ENCODE results near the gene GOSR1. TPM values are rescaled to one million over a fixed set of nuclear protein-coding genes. Genes with fewer than 3 reads are reported as not detected.
A peak's percentile ranks its signal among the peaks of the same experiment; 100 is the strongest.
"Not testable (repeated sequence)": the region's sequence is repeated elsewhere in the genome, so short reads cannot be mapped to it uniquely, and the experiment has no call there.

GOSR1 gene
- total RNA-seq, 2 donors from 2014 or later = 25.2 to 33.5 TPM

GRCh38 chr17:30565073-30565935, 88.1 kb downstream of the GOSR1 start:
- Histone ChIP-seq H3K4me3 (no peak overlapping the region), H3K27me3 (no peaks in the 10 kb centered on the region), H3K9me3 (no peaks in the 10 kb centered on the region), H3K36me3 (no peaks in the 10 kb centered on the region), H3K4me1 (no peaks in the 10 kb centered on the region), H3K27ac (no peak overlapping the region)
- TF ChIP-seq CTCF (IDR thresholded peaks at IDR 0.05) = no peak
- DNase-seq (ENCODE audit: low spot score) = peak; percentile 34

- not testable (repeated sequence) for H3K36me3 ChIP-seq, H3K9me3 ChIP-seq, H3K4me1 ChIP-seq, H3K27me3 ChIP-seq, H3K27ac ChIP-seq, H3K4me3 ChIP-seq
- peak; percentile 42 for DNase-seq (ENCODE audit: low spot score)
Observed at GRCh38 chr17:30566104-30566503, 88.9 kb downstream of the GOSR1 start.

GRCh38 chr17:30566516-30567225, 89.5 kb downstream of the GOSR1 start:
- not testable (repeated sequence) for H3K4me3 ChIP-seq; H3K27ac ChIP-seq; H3K9me3 ChIP-seq; H3K4me1 ChIP-seq; H3K36me3 ChIP-seq; DNase-seq (ENCODE audit: low spot score); H3K27me3 ChIP-seq

- Histone ChIP-seq H3K36me3 (no peaks in the 10 kb centered on the region), H3K27ac (no peak overlapping the region), H3K9me3 (no peaks in the 10 kb centered on the region), H3K27me3 (no peaks in the 10 kb centered on the region), H3K4me1 (no peaks in the 10 kb centered on the region), H3K4me3 (no peak overlapping the region)
- no peak for TF ChIP-seq CTCF (IDR thresholded peaks at IDR 0.05)
- DNase-seq (ENCODE audit: low spot score) = peak; percentile 4
Observed at GRCh38 chr17:30567231-30568116, 90.3 kb downstream of the GOSR1 start.

GRCh38 chr17:30568117-30568430, 90.9 kb downstream of the GOSR1 start:
- no peak for TF ChIP-seq CTCF (IDR thresholded peaks at IDR 0.05)
- Histone ChIP-seq H3K4me3 (no peak overlapping the region), H3K9me3 (no peaks in the 10 kb centered on the region), H3K27me3 (no peaks in the 10 kb centered on the region), H3K27ac (no peak overlapping the region), H3K4me1 (no peaks in the 10 kb centered on the region), H3K36me3 (no peaks in the 10 kb centered on the region)
- DNase-seq (ENCODE audit: low spot score) = no peak

GRCh38 chr17:30569531-30570175, 92.4 kb downstream of the GOSR1 start:
- H3K36me3 ChIP-seq; H3K27me3 ChIP-seq; H3K4me1 ChIP-seq; H3K9me3 ChIP-seq; H3K4me3 ChIP-seq; H3K27ac ChIP-seq; DNase-seq (ENCODE audit: low spot score): not testable (repeated sequence)

Data from right atrium auricular region (tissue), 2 donors.